Activated CD4-positive, CD25-positive, alpha-beta regulatory T cell treated with anti-CD3 and anti-CD28 coated beads, Interleukin-2, amount 50 U/mL, for 16 hours (primary cell): ENCODE results near the gene HYOU1.
"Not testable (repeated sequence)": the region's sequence is repeated elsewhere in the genome, so short reads cannot be mapped to it uniquely, and the experiment has no call there.

Experiments used
- DNase-seq: peaks from one replicate; pipeline ENCODE4 v3.0.0-alpha.2; 2020; ENCODE audit warnings: low read depth, low spot score

Gene HYOU1

GRCh38 chr11:119057000-119057769 lies at the start of gene HYOU1:
TSS of gene HYOU1 (minus strand) at chr11:119057205. CDS start at chr11:119056160, 1,045 bp downstream.
- DNase-seq, result peak; percentile 95

- no peak for DNase-seq
Observed at GRCh38 chr11:119103793-119104192, 46.8 kb upstream of the HYOU1 start.

GRCh38 chr11:119103161-119103664 lies 46.2 kb upstream of the HYOU1 start:
- not testable (repeated sequence) for DNase-seq

- peak; percentile 80 for DNase-seq
Observed at GRCh38 chr11:119101759-119102423, 44.9 kb upstream of the HYOU1 start, which contains the start of gene DPAGT1. TSS of gene DPAGT1 (minus strand) at chr11:119101853. CDS start at chr11:119101655, 198 bp downstream.

GRCh38 chr11:119100994-119101758 lies 44.2 kb upstream of the HYOU1 start:
- DNase-seq, result no peak

- DNase-seq, result no peak
Observed at GRCh38 chr11:119100246-119100970, 43.4 kb upstream of the HYOU1 start.

- DNase-seq, result no peak
Observed at GRCh38 chr11:119099711-119100110, 42.7 kb upstream of the HYOU1 start.

- peak; percentile 100 for DNase-seq
Observed at GRCh38 chr11:119095066-119095880, 38.3 kb upstream of the HYOU1 start.

GRCh38 chr11:119094816-119095065 lies 37.7 kb upstream of the HYOU1 start:
- DNase-seq, result no peak

- DNase-seq, result no peak
Observed at GRCh38 chr11:119093942-119094815, 37.2 kb upstream of the HYOU1 start.

- DNase-seq, result no peak
Observed at GRCh38 chr11:119092880-119093842, 36.2 kb upstream of the HYOU1 start.

- no peak for DNase-seq
Observed at GRCh38 chr11:119091966-119092879, 35.2 kb upstream of the HYOU1 start.

GRCh38 chr11:119091178-119091577 lies 34.2 kb upstream of the HYOU1 start:
- DNase-seq, result no peak

- no peak for DNase-seq
Observed at GRCh38 chr11:119089319-119089718, 32.3 kb upstream of the HYOU1 start.

- no peak for DNase-seq
Observed at GRCh38 chr11:119088406-119088805, 31.4 kb upstream of the HYOU1 start.

GRCh38 chr11:119087747-119088241 lies 30.8 kb upstream of the HYOU1 start:
- DNase-seq, result no peak

GRCh38 chr11:119087123-119087522 lies 30.1 kb upstream of the HYOU1 start:
- no peak for DNase-seq
